Fibroblast of lung (primary cell): Measurements from ENCODE around the gene NPC1L1. TPM values are rescaled to one million over a fixed set of nuclear protein-coding genes. Genes with fewer than 3 reads are reported as not detected.
A peak's percentile ranks its signal among the peaks of the same experiment; 100 is the strongest.

Experiments
- DNase-seq, 2 donors: peaks; one replicate each; pipeline versions ENCODE4 v3.0.0 to v3.0.0-alpha.2; 2010; ENCODE audit warnings: low read depth in 2 of 2
- H2AFZ ChIP-seq: 2 replicates; pipeline ENCODE4 v1.5.1; 2012; ENCODE audit warnings: low read length, control low read depth, inconsistent platforms
- H3K27ac ChIP-seq: 2 replicates; pipeline ENCODE4 v1.5.1; 2011; ENCODE audit warnings: low read length, control low read depth; ENCODE audit not compliant: insufficient read depth
- H3K27me3 ChIP-seq: 2 replicates; pipeline ENCODE4 v1.5.1; 2011; ENCODE audit warnings: mild to moderate bottlenecking, low read length; ENCODE audit not compliant: control insufficient read depth, insufficient read depth
- H3K36me3 ChIP-seq: 2 replicates; pipeline ENCODE4 v1.5.1; 2011; ENCODE audit warnings: low read length; ENCODE audit not compliant: control insufficient read depth, insufficient read depth
- H3K4me1 ChIP-seq: 2 replicates; pipeline ENCODE4 v1.5.1; 2011; ENCODE audit warnings: low read length; ENCODE audit not compliant: control insufficient read depth, insufficient read depth; ENCODE audit errors: extremely low read depth
- H3K4me2 ChIP-seq: 2 replicates; pipeline ENCODE4 v1.5.1; 2011; ENCODE audit warnings: low read length, control low read depth; ENCODE audit not compliant: insufficient read depth; ENCODE audit errors: extremely low read depth
- H3K4me3 ChIP-seq, 4 experiments: fragments of 200-600 bp in 1 of 4; sonication (generic) in 1 of 4; replicated peaks in 1 of 4; 2 replicates each; pipeline ENCODE4 v1.5.1; 2011 to 2016; ENCODE audit warnings: low read length in 4 of 4, low read depth in 3 of 4, mild to moderate bottlenecking in 3 of 4, control low read depth in 2 of 4, inconsistent platforms in 1 of 4, mixed read lengths in 1 of 4; ENCODE audit not compliant: insufficient read depth in 1 of 4; ENCODE audit errors: control extremely low read depth in 1 of 4
- H3K79me2 ChIP-seq: 2 replicates; pipeline ENCODE4 v1.5.1; 2012; ENCODE audit warnings: mild to moderate bottlenecking, low read length, inconsistent platforms; ENCODE audit not compliant: control insufficient read depth, insufficient read depth
- H3K9ac ChIP-seq: 2 replicates; pipeline ENCODE4 v1.5.1; 2011; ENCODE audit warnings: mild to moderate bottlenecking, low read length, control low read depth; ENCODE audit not compliant: insufficient read depth
- H3K9me3 ChIP-seq: 2 replicates; pipeline ENCODE4 v1.5.1; 2012; ENCODE audit warnings: low read depth, low read length; ENCODE audit not compliant: control insufficient read depth, insufficient read depth
- H4K20me1 ChIP-seq: 2 replicates; pipeline ENCODE4 v1.5.1; 2011; ENCODE audit warnings: low read length; ENCODE audit not compliant: control insufficient read depth, insufficient read depth; ENCODE audit errors: extremely low read depth
- CTCF ChIP-seq, 2 donors: IDR thresholded peaks in 1 of 2; conservative IDR thresholded peaks in 1 of 2; 1 replicate in 1 of 2; 2 replicates in 1 of 2; pipeline ENCODE4 v1.5.1; 2011 to 2012; ENCODE audit warnings: low read length in 2 of 2, control low read depth in 1 of 2, inconsistent platforms in 1 of 2, low read depth in 1 of 2, mild to moderate bottlenecking in 1 of 2
- EZH2 ChIP-seq: IDR thresholded peaks from 2 replicates; pipeline ENCODE4 v1.5.1; 2012; ENCODE audit warnings: low read length, control low read depth, mild to moderate bottlenecking; ENCODE audit errors: missing control alignments
- polyA plus RNA-seq, 2 donors: library from polyadenylated mRNA; depleted of rRNA in 1 of 2; stranded (reverse) in 1 of 2; unstranded in 1 of 2; fragments of >200 nt; gene quantifications; 2 replicates each; pipeline ENCODE4 v1.2.1, GENCODE V29; 2011 to 2012; ENCODE audit warnings: missing spikeins in 1 of 2
- total RNA-seq: library from RNA; depleted of rRNA; stranded (reverse); fragments of >200 nt; gene quantifications from 2 replicates; pipeline ENCODE4 v1.2.1, GENCODE V29; 2014

The NPC1L1 gene
- total and polyA plus RNA-seq, 2 donors (not counting 1 experiment from before 2014, with no cell fraction given), result under 0.01 to 0.05 TPM

DNA sequence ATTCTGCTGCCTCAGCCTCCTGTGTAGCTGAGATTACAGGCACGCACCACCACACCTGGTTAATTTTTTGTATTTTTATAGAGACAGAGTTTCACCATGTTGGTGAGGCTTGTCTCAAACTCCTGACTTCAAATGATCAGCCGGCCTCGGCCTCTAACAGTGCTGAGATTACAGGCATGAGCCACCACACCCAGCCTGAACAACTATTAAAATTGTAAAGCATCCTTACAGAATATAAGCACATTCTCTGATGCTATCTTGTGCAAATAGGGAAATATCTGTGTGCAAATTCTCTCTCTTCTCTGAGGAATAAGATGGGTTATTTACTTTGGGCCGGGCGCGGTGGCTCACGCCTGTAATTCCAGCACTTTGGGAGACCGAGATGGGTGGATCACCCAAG lies 63.2 kb downstream of the NPC1L1 start:
- H3K27ac ChIP-seq, result no peak overlapping the region
- H3K27me3 ChIP-seq, result no peaks in the 10 kb centered on the region
- DNase-seq, result no peak
- no peak overlapping the region for H3K4me2 ChIP-seq
- H2AFZ ChIP-seq, result no peak overlapping the region
- no peak overlapping the region for H3K4me3 ChIP-seq
- H3K9ac ChIP-seq, result no peak overlapping the region
- TF ChIP-seq EZH2, result no peak
- no peak for TF ChIP-seq CTCF (conservative IDR thresholded peaks at IDR 0.05 in 1 of 2, IDR thresholded peaks at IDR 0.05 in 1 of 2; ENCODE audit: low read depth in 1 of 2, low read length in 2 of 2)
- H3K4me1 ChIP-seq, result no peaks in the 10 kb centered on the region
- H3K36me3 ChIP-seq, result peaks cover 15% of the 10 kb centered on the region
- no peaks in the 10 kb centered on the region for H4K20me1 ChIP-seq
- no peaks in the 10 kb centered on the region for H3K9me3 ChIP-seq
- peaks cover 15% of the 10 kb centered on the region for H3K79me2 ChIP-seq

- no peaks in the 10 kb centered on the region for H4K20me1 ChIP-seq
- H3K9ac ChIP-seq, result no peak overlapping the region
- TF ChIP-seq EZH2 (no peak), CTCF (conservative IDR thresholded peaks at IDR 0.05 in 1 of 2, IDR thresholded peaks at IDR 0.05 in 1 of 2; ENCODE audit: low read depth in 1 of 2, low read length in 2 of 2) (peak; percentile 96 to 98)
- no peaks in the 10 kb centered on the region for H3K27me3 ChIP-seq
- no peaks in the 10 kb centered on the region for H3K9me3 ChIP-seq
- H3K4me2 ChIP-seq, result no peak overlapping the region
- H3K79me2 ChIP-seq, result peaks cover 17% of the 10 kb centered on the region
- DNase-seq, result peak; percentile 69 to 81
- peaks cover 14% of the 10 kb centered on the region for H3K36me3 ChIP-seq
- no peak overlapping the region for H2AFZ ChIP-seq
- H3K27ac ChIP-seq, result peak overlapping the region; percentile 39
- H3K4me3 ChIP-seq, result no peak overlapping the region
- H3K4me1 ChIP-seq, result no peaks in the 10 kb centered on the region
Observed at GRCh38 chr7:44477063-44477830, 63.9 kb downstream of the NPC1L1 start.

- peaks cover 13% of the 10 kb centered on the region for H3K36me3 ChIP-seq
- H3K27me3 ChIP-seq, result no peaks in the 10 kb centered on the region
- H4K20me1 ChIP-seq, result no peaks in the 10 kb centered on the region
- no peak overlapping the region for H3K4me3 ChIP-seq
- H3K79me2 ChIP-seq, result peaks cover 23% of the 10 kb centered on the region
- H3K9me3 ChIP-seq, result no peaks in the 10 kb centered on the region
- H2AFZ ChIP-seq, result no peak overlapping the region
- H3K4me2 ChIP-seq, result no peak overlapping the region
- H3K9ac ChIP-seq, result no peak overlapping the region
- no peak overlapping the region for H3K27ac ChIP-seq
- no peak for DNase-seq
- TF ChIP-seq EZH2 (no peak), CTCF (conservative IDR thresholded peaks at IDR 0.05 in 1 of 2, IDR thresholded peaks at IDR 0.05 in 1 of 2; ENCODE audit: low read depth in 1 of 2, low read length in 2 of 2) (no peak)
- H3K4me1 ChIP-seq, result no peaks in the 10 kb centered on the region
Observed at GRCh38 chr7:44476313-44476712, 64.8 kb downstream of the NPC1L1 start.
